HepG2 (cell line): ENCODE measurements around the gene PYGO2. TPM values are rescaled to one million over a fixed set of nuclear protein-coding genes. Genes with fewer than 3 reads are reported as not detected.

Experiments used
- ARID5B ChIP-seq: IDR thresholded peaks from 2 replicates; pipeline ENCODE4 v1.4.0; 2020; ENCODE audit warnings: mild to moderate bottlenecking, missing genetic modification reagents
- CCDC6 ChIP-seq: sonication (generic); formaldehyde crosslinking; IDR thresholded peaks from 2 replicates; pipeline ENCODE4 v1.8.1; 2022; ENCODE audit warnings: mild to moderate bottlenecking, missing genetic modification reagents, moderate library complexity
- DRAP1 ChIP-seq: IDR thresholded peaks from 2 replicates; pipeline ENCODE4 v1.6.1; 2016; ENCODE audit warnings: missing genetic modification reagents, missing compliant biosample characterization
- JUND ChIP-seq: sonication (generic); formaldehyde crosslinking; IDR thresholded peaks from 2 replicates; pipeline ENCODE4 v1.8.0; 2022; ENCODE audit warnings: mild to moderate bottlenecking, missing genetic modification reagents
- KLF9 ChIP-seq: IDR thresholded peaks from 2 replicates; pipeline ENCODE4 v1.6.1; 2016; ENCODE audit warnings: low read depth
- KMT2A ChIP-seq: sonication (generic); formaldehyde crosslinking; IDR thresholded peaks from 2 replicates; pipeline ENCODE4 v1.4.0; 2020; ENCODE audit warnings: missing genetic modification reagents
- MIER3 ChIP-seq: IDR thresholded peaks from 2 replicates; pipeline ENCODE4 v1.6.1; 2016; ENCODE audit warnings: missing compliant biosample characterization, borderline replicate concordance
- MIXL1 ChIP-seq: IDR thresholded peaks from 2 replicates; pipeline ENCODE4 v1.6.1; 2016
- NFATC3 ChIP-seq: sonication (generic); formaldehyde crosslinking; IDR thresholded peaks from 2 replicates; pipeline ENCODE4 v1.5.1; 2020; ENCODE audit warnings: mild to moderate bottlenecking, missing genetic modification reagents
- POLR2AphosphoS5 ChIP-seq: IDR thresholded peaks from 2 replicates; pipeline ENCODE4 v1.6.1; 2012; ENCODE audit warnings: low read depth, low read length
- PPARG ChIP-seq: conservative IDR thresholded peaks from 2 replicates; pipeline ENCODE4 v1.6.1; 2016; ENCODE audit warnings: missing biosample characterization, missing genetic modification reagents
- SALL1 ChIP-seq: sonication (generic); formaldehyde crosslinking; IDR thresholded peaks from 2 replicates; pipeline ENCODE4 v1.8.0; 2022; ENCODE audit warnings: mild to moderate bottlenecking, missing genetic modification reagents
- SNRNP70 ChIP-seq: fragments of 200-400 bp; formaldehyde crosslinking; IDR thresholded peaks from 2 replicates; pipeline ENCODE4 v1.6.1; 2017; ENCODE audit warnings: mild to moderate bottlenecking, low read depth, low read length, moderate library complexity
- TGIF2 ChIP-seq: IDR thresholded peaks from 2 replicates; pipeline ENCODE4 v1.6.1; 2016; ENCODE audit warnings: control low read depth, missing compliant biosample characterization
- ZNF17 ChIP-seq: sonication (generic); formaldehyde crosslinking; IDR thresholded peaks from 2 replicates; pipeline ENCODE4 v1.5.0; 2020; ENCODE audit warnings: mild to moderate bottlenecking, missing genetic modification reagents
- ZNF224 ChIP-seq: sonication (generic); formaldehyde crosslinking; IDR thresholded peaks from 2 replicates; pipeline ENCODE4 v1.5.0; 2020; ENCODE audit warnings: mild to moderate bottlenecking, missing genetic modification reagents
- ZNF333 ChIP-seq: sonication (generic); formaldehyde crosslinking; IDR thresholded peaks from 2 replicates; pipeline ENCODE4 v1.4.0; 2020; ENCODE audit warnings: mild to moderate bottlenecking, missing genetic modification reagents, borderline replicate concordance
- ZNF431 ChIP-seq: sonication (generic); formaldehyde crosslinking; IDR thresholded peaks from 2 replicates; pipeline ENCODE4 v1.9.0; 2022; ENCODE audit warnings: missing genetic modification reagents, low read depth, mild to moderate bottlenecking, borderline replicate concordance
- ZNF552 ChIP-seq: sonication (generic); formaldehyde crosslinking; IDR thresholded peaks from 2 replicates; pipeline ENCODE4 v1.9.0; 2022; ENCODE audit warnings: missing genetic modification reagents, mild to moderate bottlenecking, borderline replicate concordance
- ZNF569 ChIP-seq: sonication (generic); formaldehyde crosslinking; IDR thresholded peaks from 2 replicates; pipeline ENCODE4 v1.5.0; 2020; ENCODE audit warnings: mild to moderate bottlenecking, missing genetic modification reagents, moderate library complexity, borderline replicate concordance
- ZNF687 ChIP-seq: sonication (generic); formaldehyde crosslinking; IDR thresholded peaks from 2 replicates; pipeline ENCODE4 v1.5.1; 2020; ENCODE audit warnings: mild to moderate bottlenecking, missing genetic modification reagents, moderate library complexity
- ZNF747 ChIP-seq: sonication (generic); formaldehyde crosslinking; IDR thresholded peaks from 2 replicates; pipeline ENCODE4 v1.8.1; 2023; ENCODE audit warnings: missing genetic modification reagents, mild to moderate bottlenecking, borderline replicate concordance
- ZNF777 ChIP-seq: sonication (generic); formaldehyde crosslinking; IDR thresholded peaks from 2 replicates; pipeline ENCODE4 v1.4.0; 2020; ENCODE audit warnings: missing genetic modification reagents
- polyA plus RNA-seq, 8 experiments: library from polyadenylated mRNA; depleted of rRNA in 3 of 8; stranded (reverse) in 7 of 8; unstranded in 1 of 8; fragments of >200 nt; fragmentation: Illumina TruSeq in 4 of 8; extraction: Trizol in 4 of 8; gene quantifications; 2 replicates each; pipeline versions ENCODE4 v1.2.1 to v1.2.3, GENCODE V29; 2011 to 2016; ENCODE audit warnings: low read depth in 4 of 8, missing spikeins in 1 of 8, mixed read lengths in 1 of 8; ENCODE audit not compliant: insufficient read depth in 1 of 8
- total RNA-seq, 5 experiments: library from RNA; depleted of rRNA; stranded (reverse); fragments of >200 nt; fragmentation: Illumina TruSeq; extraction: Trizol; gene quantifications; 2 replicates each; pipeline ENCODE4 v1.2.3, GENCODE V29; 2016; ENCODE audit warnings: low read depth in 1 of 5

The PYGO2 gene
- total and polyA plus RNA-seq, 2 of the 13 experiments (the other 11 are each of a cell fraction or from before 2014, with no cell fraction given), result 20.3 to 21.8 TPM

- TF ChIP-seq ZNF687, result peak; percentile 73
- no peak for TF ChIP-seq PPARG (CRISPR knock-in tag)
- no peak for TF ChIP-seq ZNF224 (CRISPR knock-in tag)
- peak; percentile 35 for TF ChIP-seq ARID5B (CRISPR knock-in tag)
- no peak for TF ChIP-seq SNRNP70
- no peak for TF ChIP-seq ZNF569
- TF ChIP-seq KMT2A (CRISPR knock-in tag), result peak; percentile 52; the same call in 1 of the 2 replicates
- no peak for TF ChIP-seq TGIF2 (CRISPR knock-in tag)
- TF ChIP-seq MIER3 (CRISPR knock-in tag), result peak; percentile 16; the same call in 1 of the 2 replicates
- peak; percentile 92 for TF ChIP-seq KLF9 (CRISPR knock-in tag)
- TF ChIP-seq ZNF17, result no peak
- TF ChIP-seq ZNF333 (CRISPR knock-in tag), result no peak; the same call in 1 of the 2 replicates
- TF ChIP-seq CCDC6 (CRISPR knock-in tag), result 0 out of 2 replicates have a peak, but pooled peaks have one; percentile 12
- TF ChIP-seq JUND (CRISPR knock-in tag), result no peak
- no peak for TF ChIP-seq ZNF431 (CRISPR knock-in tag)
- no peak for TF ChIP-seq ZNF747 (CRISPR knock-in tag)
- TF ChIP-seq ZNF552, result no peak
- TF ChIP-seq SALL1, result peak; percentile 73; the same call in 1 of the 2 replicates
- peak; percentile 57; the same call in 1 of the 2 replicates for TF ChIP-seq MIXL1
- no peak for TF ChIP-seq NFATC3
- TF ChIP-seq DRAP1, result peak; percentile 79
- TF ChIP-seq ZNF777 (CRISPR knock-in tag), result peak; percentile 38; the same call in 1 of the 2 replicates
- peak; percentile 88 for TF ChIP-seq POLR2AphosphoS5
Measured at GRCh38 chr1:154974808-154975408, 13.3 kb upstream of the PYGO2 start (continued).
